Neutrophil (primary cell): ENCODE data around the gene PPFIBP2.

Experiments
- H3K27ac ChIP-seq: fragments of 200-600 bp; sonication (generic); 2 replicates; pipeline ENCODE4 v1.5.1; 2016; ENCODE audit warnings: mild to moderate bottlenecking, moderate library complexity
- H3K27me3 ChIP-seq: fragments of 200-600 bp; sonication (generic); 2 replicates; pipeline ENCODE4 v1.6.0; 2016; ENCODE audit warnings: mild to moderate bottlenecking
- H3K36me3 ChIP-seq: fragments of 200-600 bp; sonication (generic); 2 replicates; pipeline ENCODE4 v1.5.1; 2017
- H3K4me1 ChIP-seq, 2 experiments: fragments of 200-600 bp in 1 of 2; sonication (generic) in 1 of 2; 1 replicate in 1 of 2; 2 replicates in 1 of 2; pipeline versions ENCODE4 v1.5.1 to v1.6.1; 2013 to 2016; ENCODE audit warnings: low read depth in 1 of 2, low read length in 1 of 2, mild to moderate bottlenecking in 1 of 2, moderate library complexity in 1 of 2; ENCODE audit not compliant: control insufficient read depth in 1 of 2, insufficient read depth in 1 of 2
- H3K4me3 ChIP-seq, 2 experiments: fragments of 200-600 bp in 1 of 2; sonication (generic) in 1 of 2; 1 replicate in 1 of 2; 2 replicates in 1 of 2; pipeline ENCODE4 v1.5.1; 2013 to 2016; ENCODE audit warnings: low read depth in 1 of 2, low read length in 1 of 2, mild to moderate bottlenecking in 1 of 2, moderate library complexity in 1 of 2
- H3K9me3 ChIP-seq: fragments of 200-600 bp; sonication (generic); 2 replicates; pipeline ENCODE4 v1.5.1; 2016
- TF ChIP-seq, protein P1 (sequence below): fragments of 200-600 bp; sonication (generic); IDR thresholded peaks from 2 replicates; pipeline ENCODE4 v1.5.1; 2016; ENCODE audit warnings: antibody characterized with exemption

Gene PPFIBP2

DNA sequence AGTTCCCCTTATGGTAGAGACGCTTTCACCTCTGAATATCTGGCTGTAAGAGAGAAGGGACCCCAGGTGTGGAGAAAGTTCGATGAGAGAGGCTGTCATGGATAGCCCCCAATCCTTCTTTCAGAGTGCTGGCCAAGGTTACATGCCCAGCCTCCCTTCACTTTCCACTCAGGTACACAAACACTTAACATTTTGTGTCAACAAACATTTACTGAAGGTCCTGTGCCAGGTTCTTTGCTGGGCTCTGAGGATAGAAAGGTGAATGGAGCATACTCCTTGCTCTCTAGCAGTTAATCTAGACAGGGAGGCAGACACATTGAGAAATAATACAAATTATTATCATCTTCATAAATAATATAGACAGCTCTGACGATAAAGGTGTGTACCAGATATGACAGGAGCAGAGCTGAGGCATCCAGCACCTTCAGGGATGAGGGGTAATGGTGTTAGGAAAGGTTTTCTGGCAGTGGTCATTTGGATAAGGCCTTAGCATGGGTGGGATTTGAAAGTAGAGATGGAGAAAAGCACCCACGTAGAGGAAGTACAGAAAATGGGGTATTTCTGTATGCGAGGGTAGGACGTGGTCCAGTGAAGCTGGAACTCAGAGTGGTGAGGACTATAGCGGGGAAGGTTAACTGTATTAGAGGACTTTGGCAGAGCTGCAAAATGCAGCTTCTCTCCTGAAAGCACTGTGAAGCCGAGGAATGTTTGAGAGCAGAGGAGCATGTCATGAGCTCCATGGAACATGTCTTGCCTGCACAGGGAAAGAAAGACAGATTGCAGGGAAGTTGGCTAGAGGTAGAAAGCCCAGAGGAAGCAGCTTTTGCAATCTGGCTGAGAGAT is 19.6 kb downstream of the PPFIBP2 start:
- H3K9me3 ChIP-seq, result no peaks in the 10 kb centered on the region

DNA sequence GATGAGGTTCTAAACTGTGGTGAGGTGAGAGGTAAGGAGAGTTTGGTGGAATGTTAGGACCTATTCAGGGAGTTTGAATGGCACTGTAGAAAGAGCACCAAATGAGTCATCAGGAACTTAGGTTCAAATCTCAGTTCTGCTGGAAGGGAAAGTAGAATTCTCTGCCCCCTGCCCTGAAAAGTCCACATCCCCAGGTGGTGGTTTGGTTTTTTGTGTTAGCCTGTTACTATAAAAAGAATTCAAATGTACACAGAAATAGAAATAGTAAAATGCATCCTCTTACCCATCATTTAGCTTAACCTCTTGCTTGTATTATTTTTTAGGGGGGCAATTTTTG is 20.2 kb downstream of the PPFIBP2 start:
- Histone ChIP-seq H3K36me3 (no peaks in the 10 kb centered on the region), H3K9me3 (no peaks in the 10 kb centered on the region), H3K4me3 (no peak overlapping the region), H3K27me3 (peaks cover 43% of the 10 kb centered on the region), H3K27ac (no peak overlapping the region), H3K4me1 (no peaks in the 10 kb centered on the region)
- TF ChIP-seq, protein P1, sequence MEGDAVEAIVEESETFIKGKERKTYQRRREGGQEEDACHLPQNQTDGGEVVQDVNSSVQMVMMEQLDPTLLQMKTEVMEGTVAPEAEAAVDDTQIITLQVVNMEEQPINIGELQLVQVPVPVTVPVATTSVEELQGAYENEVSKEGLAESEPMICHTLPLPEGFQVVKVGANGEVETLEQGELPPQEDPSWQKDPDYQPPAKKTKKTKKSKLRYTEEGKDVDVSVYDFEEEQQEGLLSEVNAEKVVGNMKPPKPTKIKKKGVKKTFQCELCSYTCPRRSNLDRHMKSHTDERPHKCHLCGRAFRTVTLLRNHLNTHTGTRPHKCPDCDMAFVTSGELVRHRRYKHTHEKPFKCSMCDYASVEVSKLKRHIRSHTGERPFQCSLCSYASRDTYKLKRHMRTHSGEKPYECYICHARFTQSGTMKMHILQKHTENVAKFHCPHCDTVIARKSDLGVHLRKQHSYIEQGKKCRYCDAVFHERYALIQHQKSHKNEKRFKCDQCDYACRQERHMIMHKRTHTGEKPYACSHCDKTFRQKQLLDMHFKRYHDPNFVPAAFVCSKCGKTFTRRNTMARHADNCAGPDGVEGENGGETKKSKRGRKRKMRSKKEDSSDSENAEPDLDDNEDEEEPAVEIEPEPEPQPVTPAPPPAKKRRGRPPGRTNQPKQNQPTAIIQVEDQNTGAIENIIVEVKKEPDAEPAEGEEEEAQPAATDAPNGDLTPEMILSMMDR, result no peak

More for the DNA sequence above, 19.6 kb downstream of the PPFIBP2 start:
- Histone ChIP-seq H3K36me3 (no peaks in the 10 kb centered on the region), H3K27me3 (peaks cover 40% of the 10 kb centered on the region), H3K4me1 (no peaks in the 10 kb centered on the region), H3K4me3 (no peak overlapping the region), H3K27ac (no peak overlapping the region)
- TF ChIP-seq, protein P1, result no peak

DNA sequence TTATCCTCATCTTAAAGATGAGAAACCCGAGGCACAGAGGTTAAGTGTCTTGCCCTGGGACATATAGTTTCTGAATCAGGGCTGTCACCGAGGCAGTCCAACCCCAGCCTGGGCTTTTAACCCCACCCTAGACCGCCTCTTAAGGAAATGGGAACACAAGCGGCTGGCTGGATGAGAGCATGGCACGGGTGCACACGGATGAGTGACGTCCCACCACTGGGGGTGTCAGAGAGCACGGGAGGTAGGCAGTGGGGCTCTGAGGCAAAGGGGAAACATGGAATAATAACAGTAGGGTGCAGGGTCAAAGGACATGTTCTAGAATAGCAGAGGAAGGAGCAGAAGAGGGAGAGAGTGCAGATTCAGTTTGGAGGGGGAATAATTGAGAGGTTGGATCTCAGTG is 22.3 kb downstream of the PPFIBP2 start:
- no peak overlapping the region for H3K27ac ChIP-seq
- no peaks in the 10 kb centered on the region for H3K9me3 ChIP-seq
- TF ChIP-seq, protein P1, result no peak
- H3K4me3 ChIP-seq, result no peak overlapping the region
- H3K4me1 ChIP-seq, result no peaks in the 10 kb centered on the region
- H3K36me3 ChIP-seq, result no peaks in the 10 kb centered on the region
- H3K27me3 ChIP-seq, result peaks cover 43% of the 10 kb centered on the region

DNA sequence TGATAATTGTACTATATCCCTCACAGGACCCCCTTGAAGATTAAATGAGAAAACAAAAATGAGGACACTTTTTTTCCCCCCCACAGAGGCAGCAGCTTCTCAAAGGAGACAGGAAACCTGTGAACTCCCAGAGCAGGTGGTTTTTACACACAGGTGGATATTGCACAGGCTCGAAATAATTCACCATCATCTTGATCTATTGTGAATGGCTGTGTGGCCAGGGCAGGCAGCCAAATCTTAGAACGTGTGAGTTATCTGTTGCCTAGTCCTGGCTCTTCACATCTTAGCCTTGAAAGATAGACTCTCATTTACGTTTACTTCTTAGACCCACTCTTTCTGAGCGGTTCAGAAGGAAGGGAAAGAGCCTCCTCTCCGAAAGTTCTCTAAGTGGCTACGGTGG is 23.5 kb downstream of the PPFIBP2 start:
- no peak overlapping the region for H3K4me3 ChIP-seq
- H3K27ac ChIP-seq, result no peak overlapping the region
- H3K27me3 ChIP-seq, result peaks cover 43% of the 10 kb centered on the region
- TF ChIP-seq, protein P1, result no peak
- no peaks in the 10 kb centered on the region for H3K36me3 ChIP-seq
- no peaks in the 10 kb centered on the region for H3K9me3 ChIP-seq
- H3K4me1 ChIP-seq, result no peaks in the 10 kb centered on the region

GRCh38 chr11:7538031-7538430 is 24.2 kb downstream of the PPFIBP2 start:
- Histone ChIP-seq H3K27ac (no peak overlapping the region), H3K36me3 (no peaks in the 10 kb centered on the region), H3K27me3 (peaks cover 43% of the 10 kb centered on the region), H3K4me3 (no peak overlapping the region), H3K4me1 (no peaks in the 10 kb centered on the region), H3K9me3 (no peaks in the 10 kb centered on the region)
- TF ChIP-seq, protein P1, result no peak
